ENCODE data around the gene OSGEP.

- no peak for TF ChIP-seq EZH2 (IDR thresholded peaks at IDR 0.05; ENCODE audit: low read length, missing control alignments)
- TF ChIP-seq CTCF (conservative IDR thresholded peaks at IDR 0.05 in 1 of 2, IDR thresholded peaks at IDR 0.05 in 1 of 2; ENCODE audit: low read depth in 1 of 2, low read length in 2 of 2): no peak
These were observed 15.4 kb upstream of the OSGEP start for GRCh38 chr14:20469890-20470602.
